Measurements from ENCODE around the gene NFIA.
"Not testable (repeated sequence)": the region's sequence is repeated elsewhere in the genome, so short reads cannot be mapped to it uniquely, and the experiment has no call there.

The NFIA gene

DNA sequence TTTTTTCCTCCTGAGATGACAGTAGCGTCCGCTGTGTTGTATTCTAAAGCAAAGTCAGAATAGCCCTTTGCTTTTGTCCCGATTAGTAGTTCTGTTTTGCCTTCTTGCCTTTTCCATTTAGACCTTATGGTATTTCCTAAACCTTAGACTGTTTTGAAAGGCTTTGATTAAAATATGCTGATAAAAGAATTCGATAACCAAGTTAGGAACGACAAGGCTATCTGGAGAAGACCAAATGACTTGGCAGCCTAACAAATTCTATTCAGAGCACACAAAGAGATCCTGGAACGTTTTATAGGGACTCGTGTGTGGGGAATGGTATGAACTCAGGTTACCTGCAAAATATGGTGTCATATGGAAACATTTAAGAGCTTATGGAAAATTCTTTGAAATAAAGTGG, 42.9 kb downstream of the NFIA start:
- Histone ChIP-seq H3K36me3 (ENCODE audit: insufficient read depth) (no peaks in the 10 kb centered on the region), H4K20me1 (ENCODE audit: insufficient read depth) (no peaks in the 10 kb centered on the region)

GRCh38 chr1:61125895-61126294, 43.5 kb downstream of the NFIA start:
- H3K9ac ChIP-seq = no peak overlapping the region

More for the DNA sequence above, 42.9 kb downstream of the NFIA start:
- no peak overlapping the region for H3K4me3 ChIP-seq (IDR thresholded peaks at IDR 0.05; ENCODE audit: insufficient read depth, low read depth, low read length)
- TF ChIP-seq, protein P1, sequence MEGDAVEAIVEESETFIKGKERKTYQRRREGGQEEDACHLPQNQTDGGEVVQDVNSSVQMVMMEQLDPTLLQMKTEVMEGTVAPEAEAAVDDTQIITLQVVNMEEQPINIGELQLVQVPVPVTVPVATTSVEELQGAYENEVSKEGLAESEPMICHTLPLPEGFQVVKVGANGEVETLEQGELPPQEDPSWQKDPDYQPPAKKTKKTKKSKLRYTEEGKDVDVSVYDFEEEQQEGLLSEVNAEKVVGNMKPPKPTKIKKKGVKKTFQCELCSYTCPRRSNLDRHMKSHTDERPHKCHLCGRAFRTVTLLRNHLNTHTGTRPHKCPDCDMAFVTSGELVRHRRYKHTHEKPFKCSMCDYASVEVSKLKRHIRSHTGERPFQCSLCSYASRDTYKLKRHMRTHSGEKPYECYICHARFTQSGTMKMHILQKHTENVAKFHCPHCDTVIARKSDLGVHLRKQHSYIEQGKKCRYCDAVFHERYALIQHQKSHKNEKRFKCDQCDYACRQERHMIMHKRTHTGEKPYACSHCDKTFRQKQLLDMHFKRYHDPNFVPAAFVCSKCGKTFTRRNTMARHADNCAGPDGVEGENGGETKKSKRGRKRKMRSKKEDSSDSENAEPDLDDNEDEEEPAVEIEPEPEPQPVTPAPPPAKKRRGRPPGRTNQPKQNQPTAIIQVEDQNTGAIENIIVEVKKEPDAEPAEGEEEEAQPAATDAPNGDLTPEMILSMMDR (conservative IDR thresholded peaks at IDR 0.05; ENCODE audit: low read depth, low read length) = no peak
- H3K4me2 ChIP-seq = no peak overlapping the region
- H3K79me2 ChIP-seq (ENCODE audit: insufficient read depth, low read depth) = no peaks in the 10 kb centered on the region
- H3K27me3 ChIP-seq (ENCODE audit: insufficient read depth, low read depth) = no peaks in the 10 kb centered on the region
- H3K4me1 ChIP-seq (ENCODE audit: low read depth, poor library complexity, severe bottlenecking) = no peaks in the 10 kb centered on the region
- no peak overlapping the region for H3K27ac ChIP-seq
- no peak overlapping the region for H3K9ac ChIP-seq
- H2AFZ ChIP-seq (ENCODE audit: low read depth) = no peak overlapping the region

DNA sequence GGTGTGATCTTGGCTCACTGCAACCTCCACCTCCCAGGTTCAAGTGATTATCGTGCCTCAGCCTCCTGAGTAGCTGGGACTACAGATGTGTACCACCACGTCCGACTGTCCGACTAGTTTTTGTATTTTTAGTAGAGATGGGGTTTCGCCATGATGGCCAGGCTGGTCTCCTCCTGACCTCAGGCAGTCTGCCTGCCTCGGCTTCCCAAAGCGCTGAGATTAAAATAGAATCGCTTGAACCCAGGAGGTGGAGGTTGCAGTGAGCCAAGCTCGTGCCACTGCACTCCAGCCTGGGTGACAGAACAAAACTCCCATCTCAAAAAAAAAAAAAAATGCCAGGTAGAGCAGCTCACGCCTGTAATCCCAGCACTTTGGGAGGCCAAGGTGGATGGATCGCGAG, 44.5 kb downstream of the NFIA start:
- H3K79me2 ChIP-seq (ENCODE audit: insufficient read depth, low read depth); H3K9ac ChIP-seq; H4K20me1 ChIP-seq (ENCODE audit: insufficient read depth); H3K27ac ChIP-seq; H3K36me3 ChIP-seq (ENCODE audit: insufficient read depth); H3K27me3 ChIP-seq (ENCODE audit: insufficient read depth, low read depth); H3K4me1 ChIP-seq (ENCODE audit: low read depth, poor library complexity, severe bottlenecking); H3K4me2 ChIP-seq; H2AFZ ChIP-seq (ENCODE audit: low read depth); H3K4me3 ChIP-seq (IDR thresholded peaks at IDR 0.05; ENCODE audit: insufficient read depth, low read depth, low read length): not testable (repeated sequence)

More at GRCh38 chr1:61125895-61126294, 43.5 kb downstream of the NFIA start:
- no peaks in the 10 kb centered on the region for H3K27me3 ChIP-seq (ENCODE audit: insufficient read depth, low read depth)
- H3K36me3 ChIP-seq (ENCODE audit: insufficient read depth) = no peaks in the 10 kb centered on the region
- H3K27ac ChIP-seq = no peak overlapping the region
- H3K4me1 ChIP-seq (ENCODE audit: low read depth, poor library complexity, severe bottlenecking) = no peaks in the 10 kb centered on the region
- no peaks in the 10 kb centered on the region for H3K79me2 ChIP-seq (ENCODE audit: insufficient read depth, low read depth)
- H3K4me2 ChIP-seq = no peak overlapping the region
- no peaks in the 10 kb centered on the region for H4K20me1 ChIP-seq (ENCODE audit: insufficient read depth)
- H3K4me3 ChIP-seq (IDR thresholded peaks at IDR 0.05; ENCODE audit: insufficient read depth, low read depth, low read length) = no peak overlapping the region
- TF ChIP-seq, protein P1 (conservative IDR thresholded peaks at IDR 0.05; ENCODE audit: low read depth, low read length) = no peak
- H2AFZ ChIP-seq (ENCODE audit: low read depth) = no peak overlapping the region

- H4K20me1 ChIP-seq (ENCODE audit: insufficient read depth) = no peaks in the 10 kb centered on the region
- no peak overlapping the region for H3K4me2 ChIP-seq
- H3K27me3 ChIP-seq (ENCODE audit: insufficient read depth, low read depth) = no peaks in the 10 kb centered on the region
- TF ChIP-seq, protein P1 (conservative IDR thresholded peaks at IDR 0.05; ENCODE audit: low read depth, low read length) = no peak
- H3K79me2 ChIP-seq (ENCODE audit: insufficient read depth, low read depth) = no peaks in the 10 kb centered on the region
- H3K36me3 ChIP-seq (ENCODE audit: insufficient read depth) = no peaks in the 10 kb centered on the region
- no peaks in the 10 kb centered on the region for H3K4me1 ChIP-seq (ENCODE audit: low read depth, poor library complexity, severe bottlenecking)
- no peak overlapping the region for H3K9ac ChIP-seq
- H3K4me3 ChIP-seq (IDR thresholded peaks at IDR 0.05; ENCODE audit: insufficient read depth, low read depth, low read length) = no peak overlapping the region
- H2AFZ ChIP-seq (ENCODE audit: low read depth) = no peak overlapping the region
- no peak overlapping the region for H3K27ac ChIP-seq
These were observed 48.1 kb downstream of the NFIA start for GRCh38 chr1:61130338-61131000.

DNA sequence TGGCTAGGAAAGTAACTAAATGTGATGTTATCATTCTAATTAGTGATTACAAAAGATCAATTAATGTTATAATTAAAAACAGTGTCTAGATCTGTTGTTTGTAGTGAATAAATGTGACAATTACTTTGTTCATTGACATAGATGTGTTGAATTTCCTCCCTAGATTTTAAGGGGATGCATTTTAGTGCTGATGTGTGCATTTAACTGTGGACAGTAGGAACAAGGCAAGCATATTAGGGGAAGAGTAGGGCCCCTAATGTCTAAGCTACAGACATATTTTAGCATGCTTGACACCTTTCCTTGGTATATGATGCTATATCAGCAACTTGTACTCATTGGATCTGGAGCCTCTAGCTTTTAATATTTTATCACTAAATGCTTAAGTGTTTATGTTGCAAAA, 48.9 kb downstream of the NFIA start:
- H4K20me1 ChIP-seq (ENCODE audit: insufficient read depth) = no peaks in the 10 kb centered on the region
- no peaks in the 10 kb centered on the region for H3K36me3 ChIP-seq (ENCODE audit: insufficient read depth)
- H3K9ac ChIP-seq = no peak overlapping the region
- TF ChIP-seq, protein P1 (conservative IDR thresholded peaks at IDR 0.05; ENCODE audit: low read depth, low read length) = no peak
- H3K79me2 ChIP-seq (ENCODE audit: insufficient read depth, low read depth) = no peaks in the 10 kb centered on the region
- H2AFZ ChIP-seq (ENCODE audit: low read depth) = no peak overlapping the region
- H3K27me3 ChIP-seq (ENCODE audit: insufficient read depth, low read depth) = no peaks in the 10 kb centered on the region
- H3K4me2 ChIP-seq = no peak overlapping the region
- H3K4me3 ChIP-seq (IDR thresholded peaks at IDR 0.05; ENCODE audit: insufficient read depth, low read depth, low read length) = no peak overlapping the region
- no peak overlapping the region for H3K27ac ChIP-seq
- H3K4me1 ChIP-seq (ENCODE audit: low read depth, poor library complexity, severe bottlenecking) = no peaks in the 10 kb centered on the region
